A673 (cell line): ENCODE measurements around the gene RNF167.

Experiments used
- CTCF ChIP-seq: fragments of 300-800, 200-600 bp; sonication (generic); conservative IDR thresholded peaks from 2 replicates; pipeline ENCODE4 v1.5.1; 2017; ENCODE audit warnings: low read depth, mild to moderate bottlenecking, antibody characterized with exemption, low read length, moderate library complexity, mixed read lengths
- EZH2 ChIP-seq: fragments of 200-600 bp; sonication (generic); IDR thresholded peaks from 2 replicates; pipeline ENCODE4 v1.6.1; 2017; ENCODE audit warnings: borderline replicate concordance, low read depth, mild to moderate bottlenecking, mixed read lengths, antibody characterized with exemption, low read length; ENCODE audit not compliant: poor library complexity, severe bottlenecking

- TF ChIP-seq CTCF = peak; percentile 76
- TF ChIP-seq EZH2 = no peak
These were observed 40.7 kb downstream of the RNF167 start for GRCh38 chr17:4980644-4981216.
